Measurements from ENCODE around the gene SPAG16. TPM values are rescaled to one million over a fixed set of nuclear protein-coding genes. Genes with fewer than 3 reads are reported as not detected.

Gene SPAG16
- polyA plus RNA-seq, 4 donors, result 52.3 to 69.7 (median 66.3) TPM

GRCh38 chr2:214325404-214325803 lies 1041.1 kb downstream of the SPAG16 start:
- DNase-seq (ENCODE audit: low read depth in 4 of 4, low spot score in 2 of 4), result no peak

- DNase-seq (ENCODE audit: low read depth in 4 of 4, low spot score in 2 of 4), result no peak
Observed at GRCh38 chr2:214328941-214329340, 1044.7 kb downstream of the SPAG16 start.

- DNase-seq (ENCODE audit: low read depth in 4 of 4, low spot score in 2 of 4), result no peak
Observed at GRCh38 chr2:214341646-214342045, 1057.4 kb downstream of the SPAG16 start.

- DNase-seq (ENCODE audit: low read depth in 4 of 4, low spot score in 2 of 4), result no peak
Observed at GRCh38 chr2:214358506-214358905, 1074.2 kb downstream of the SPAG16 start.

GRCh38 chr2:214361116-214361515 lies 1076.9 kb downstream of the SPAG16 start:
- no peak for DNase-seq (ENCODE audit: low read depth in 4 of 4, low spot score in 2 of 4)

- DNase-seq (ENCODE audit: low read depth in 4 of 4, low spot score in 2 of 4), result no peak
Observed at GRCh38 chr2:214365549-214365948, 1081.3 kb downstream of the SPAG16 start.

GRCh38 chr2:214367171-214367570 lies 1082.9 kb downstream of the SPAG16 start:
- DNase-seq (ENCODE audit: low read depth in 4 of 4, low spot score in 2 of 4), result no peak

- no peak for DNase-seq (ENCODE audit: low read depth in 4 of 4, low spot score in 2 of 4)
Observed at GRCh38 chr2:214376618-214377285, 1092.5 kb downstream of the SPAG16 start.

- no peak for DNase-seq (ENCODE audit: low read depth in 4 of 4, low spot score in 2 of 4)
Observed at GRCh38 chr2:214377286-214377624, 1093.0 kb downstream of the SPAG16 start.

GRCh38 chr2:214378455-214379103 lies 1094.3 kb downstream of the SPAG16 start:
- DNase-seq (ENCODE audit: low read depth in 4 of 4, low spot score in 2 of 4), result no peak

GRCh38 chr2:214379227-214379626 lies 1095.0 kb downstream of the SPAG16 start:
- no peak for DNase-seq (ENCODE audit: low read depth in 4 of 4, low spot score in 2 of 4)

GRCh38 chr2:214380681-214381080 lies 1096.4 kb downstream of the SPAG16 start:
- no peak for DNase-seq (ENCODE audit: low read depth in 4 of 4, low spot score in 2 of 4)

- no peak for DNase-seq (ENCODE audit: low read depth in 4 of 4, low spot score in 2 of 4)
Observed at GRCh38 chr2:214382229-214382628, 1098.0 kb downstream of the SPAG16 start.

GRCh38 chr2:214386720-214387119 lies 1102.5 kb downstream of the SPAG16 start:
- DNase-seq (ENCODE audit: low read depth in 4 of 4, low spot score in 2 of 4), result no peak

- DNase-seq (ENCODE audit: low read depth in 4 of 4, low spot score in 2 of 4), result no peak
Observed at GRCh38 chr2:214389334-214389733, 1105.1 kb downstream of the SPAG16 start.

GRCh38 chr2:214393796-214394195 lies 1109.5 kb downstream of the SPAG16 start:
- DNase-seq (ENCODE audit: low read depth in 4 of 4, low spot score in 2 of 4), result no peak

GRCh38 chr2:214395040-214395439 lies 1110.8 kb downstream of the SPAG16 start:
- no peak for DNase-seq (ENCODE audit: low read depth in 4 of 4, low spot score in 2 of 4)

GRCh38 chr2:214401580-214401979 lies 1117.3 kb downstream of the SPAG16 start:
- DNase-seq (ENCODE audit: low read depth in 4 of 4, low spot score in 2 of 4), result no peak

GRCh38 chr2:214410128-214410775 lies 1126.0 kb downstream of the SPAG16 start:
- no peak for DNase-seq (ENCODE audit: low read depth in 4 of 4, low spot score in 2 of 4)

- DNase-seq (ENCODE audit: low read depth in 4 of 4, low spot score in 2 of 4), result peak; percentile 47 to 85 (median 74)
Observed at GRCh38 chr2:214410918-214411554, 1126.8 kb downstream of the SPAG16 start, which contains the start of gene VWC2L. VWC2L (plus strand) TSS chr2:214411054; CDS start chr2:214414194, 3,140 bp downstream.

GRCh38 chr2:214412679-214413078 lies 1128.4 kb downstream of the SPAG16 start:
- no peak for DNase-seq (ENCODE audit: low read depth in 4 of 4, low spot score in 2 of 4)
